ENCODE measurements around the gene PACS1. TPM values are rescaled to one million over a fixed set of nuclear protein-coding genes. Genes with fewer than 3 reads are reported as not detected.

PACS1 gene
- total RNA-seq, 1 donor from 2014 or later, result 50.8 TPM

DNA sequence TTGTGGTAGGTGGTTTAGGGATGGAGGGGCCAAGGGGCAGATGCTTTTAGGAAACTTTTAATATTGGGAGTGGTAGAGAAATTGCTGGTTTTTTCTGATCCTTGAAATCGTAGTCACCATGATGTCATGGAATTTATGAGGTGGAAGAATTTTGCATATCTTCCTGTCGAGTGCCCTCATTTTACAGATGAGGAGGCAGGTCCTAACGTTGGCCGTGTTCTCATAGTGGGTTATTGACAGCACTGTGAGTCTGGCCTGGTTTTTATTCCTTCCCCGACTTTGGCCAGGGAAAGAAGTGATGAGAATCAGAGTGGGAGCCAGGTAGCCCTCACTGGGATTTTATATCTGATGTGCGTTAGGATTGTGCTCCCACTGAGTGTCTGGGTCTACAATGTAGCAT lies 8.8 kb upstream of the PACS1 start:
- intact Hi-C loops (cut with DNase I), result no loop called here
- Histone ChIP-seq H3K4me3 (no peak overlapping the region), H3K27me3 (ENCODE audit: low read depth) (no peaks in the 10 kb centered on the region), H3K4me1 (no peaks in the 10 kb centered on the region), H3K36me3 (peaks cover 100% of the 10 kb centered on the region), H3K27ac (no peak overlapping the region), H3K9me3 (no peaks in the 10 kb centered on the region)
- DNase-seq (no peak), ATAC-seq (no peak)
- TF ChIP-seq, protein P1, sequence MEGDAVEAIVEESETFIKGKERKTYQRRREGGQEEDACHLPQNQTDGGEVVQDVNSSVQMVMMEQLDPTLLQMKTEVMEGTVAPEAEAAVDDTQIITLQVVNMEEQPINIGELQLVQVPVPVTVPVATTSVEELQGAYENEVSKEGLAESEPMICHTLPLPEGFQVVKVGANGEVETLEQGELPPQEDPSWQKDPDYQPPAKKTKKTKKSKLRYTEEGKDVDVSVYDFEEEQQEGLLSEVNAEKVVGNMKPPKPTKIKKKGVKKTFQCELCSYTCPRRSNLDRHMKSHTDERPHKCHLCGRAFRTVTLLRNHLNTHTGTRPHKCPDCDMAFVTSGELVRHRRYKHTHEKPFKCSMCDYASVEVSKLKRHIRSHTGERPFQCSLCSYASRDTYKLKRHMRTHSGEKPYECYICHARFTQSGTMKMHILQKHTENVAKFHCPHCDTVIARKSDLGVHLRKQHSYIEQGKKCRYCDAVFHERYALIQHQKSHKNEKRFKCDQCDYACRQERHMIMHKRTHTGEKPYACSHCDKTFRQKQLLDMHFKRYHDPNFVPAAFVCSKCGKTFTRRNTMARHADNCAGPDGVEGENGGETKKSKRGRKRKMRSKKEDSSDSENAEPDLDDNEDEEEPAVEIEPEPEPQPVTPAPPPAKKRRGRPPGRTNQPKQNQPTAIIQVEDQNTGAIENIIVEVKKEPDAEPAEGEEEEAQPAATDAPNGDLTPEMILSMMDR (IDR thresholded peaks at IDR 0.05), result no peak

DNA sequence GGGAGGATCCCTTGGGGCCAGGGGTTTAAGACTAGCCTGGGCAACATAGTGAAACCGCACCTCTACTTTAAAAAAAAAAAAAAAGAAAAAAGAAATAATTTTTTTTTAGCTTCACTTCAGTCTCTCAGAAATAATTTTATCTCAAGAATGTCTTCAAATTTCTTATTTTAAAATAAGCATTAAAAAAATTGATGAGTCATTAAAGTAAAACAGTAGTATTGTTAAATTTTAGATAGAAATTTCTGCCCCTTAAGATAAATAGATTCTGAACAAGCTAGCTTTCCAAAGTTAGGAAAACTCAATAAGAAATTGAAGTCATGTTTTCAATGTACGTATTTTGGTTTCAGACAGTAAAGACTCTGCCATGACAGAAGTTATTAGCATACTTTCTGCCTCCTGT lies 7.7 kb upstream of the PACS1 start:
- intact Hi-C loops (cut with DNase I), result no loop called here
- no peak overlapping the region for H3K27ac ChIP-seq
- peaks cover 100% of the 10 kb centered on the region for H3K36me3 ChIP-seq
- ATAC-seq, result no peak
- TF ChIP-seq, protein P1 (IDR thresholded peaks at IDR 0.05), result no peak
- no peak overlapping the region for H3K4me3 ChIP-seq
- H3K9me3 ChIP-seq, result no peaks in the 10 kb centered on the region
- no peak for DNase-seq
- no peaks in the 10 kb centered on the region for H3K27me3 ChIP-seq (ENCODE audit: low read depth)
- peaks cover 4% of the 10 kb centered on the region for H3K4me1 ChIP-seq

DNA sequence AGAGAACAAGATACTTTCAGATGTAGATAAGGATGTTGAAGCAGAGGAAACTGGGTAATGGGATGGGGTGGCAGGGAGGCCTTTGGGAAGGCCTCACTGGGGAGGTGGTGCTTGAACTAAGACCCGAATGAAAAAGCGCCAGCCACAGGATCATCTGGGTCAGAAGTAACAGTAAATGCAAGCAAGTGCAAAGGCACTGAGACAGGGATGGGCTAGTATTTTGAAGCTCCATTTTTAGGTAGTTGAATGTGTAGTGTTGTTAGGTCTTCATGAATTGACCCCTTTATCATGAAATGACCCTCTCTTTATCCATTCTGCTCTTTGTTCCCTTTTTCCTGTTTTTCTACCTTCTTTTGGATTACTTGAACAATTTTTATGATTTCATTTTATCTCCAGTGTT lies 6.2 kb upstream of the PACS1 start:
- DNase-seq, result no peak
- Histone ChIP-seq H3K36me3 (peaks cover 100% of the 10 kb centered on the region), H3K4me3 (no peak overlapping the region), H3K4me1 (peaks cover 18% of the 10 kb centered on the region), H3K9me3 (no peaks in the 10 kb centered on the region), H3K27me3 (ENCODE audit: low read depth) (no peaks in the 10 kb centered on the region), H3K27ac (no peak overlapping the region)
- ATAC-seq, result no peak
- intact Hi-C loops (cut with DNase I), result no loop called here
- TF ChIP-seq, protein P1 (IDR thresholded peaks at IDR 0.05), result no peak

DNA sequence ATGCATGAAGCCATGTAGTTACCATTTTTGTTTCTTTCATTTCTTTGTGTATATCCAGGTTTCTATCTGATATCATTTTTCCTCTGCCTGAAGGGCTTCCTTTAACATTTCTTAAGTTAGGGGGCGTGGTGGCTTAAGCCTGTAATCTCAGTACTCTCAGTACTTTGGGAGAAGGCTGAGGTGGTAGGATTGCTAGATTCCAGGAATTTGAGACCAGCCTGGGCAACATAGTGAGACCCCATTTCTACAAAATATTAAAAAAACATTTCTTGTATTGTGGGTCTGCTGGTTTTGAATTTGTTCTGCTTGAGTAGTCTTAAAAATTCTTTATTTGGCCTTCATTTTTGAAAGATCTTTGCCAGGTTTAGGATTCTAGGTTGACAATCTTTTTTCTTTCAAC lies 5.5 kb upstream of the PACS1 start:
- no peaks in the 10 kb centered on the region for H3K9me3 ChIP-seq
- H3K27ac ChIP-seq, result no peak overlapping the region
- peaks cover 96% of the 10 kb centered on the region for H3K36me3 ChIP-seq
- ATAC-seq, result no peak
- H3K27me3 ChIP-seq (ENCODE audit: low read depth), result no peaks in the 10 kb centered on the region
- DNase-seq, result no peak
- no peak overlapping the region for H3K4me3 ChIP-seq
- peaks cover 25% of the 10 kb centered on the region for H3K4me1 ChIP-seq
- TF ChIP-seq, protein P1 (IDR thresholded peaks at IDR 0.05), result no peak
- intact Hi-C loops (cut with DNase I), result no loop called here

DNA sequence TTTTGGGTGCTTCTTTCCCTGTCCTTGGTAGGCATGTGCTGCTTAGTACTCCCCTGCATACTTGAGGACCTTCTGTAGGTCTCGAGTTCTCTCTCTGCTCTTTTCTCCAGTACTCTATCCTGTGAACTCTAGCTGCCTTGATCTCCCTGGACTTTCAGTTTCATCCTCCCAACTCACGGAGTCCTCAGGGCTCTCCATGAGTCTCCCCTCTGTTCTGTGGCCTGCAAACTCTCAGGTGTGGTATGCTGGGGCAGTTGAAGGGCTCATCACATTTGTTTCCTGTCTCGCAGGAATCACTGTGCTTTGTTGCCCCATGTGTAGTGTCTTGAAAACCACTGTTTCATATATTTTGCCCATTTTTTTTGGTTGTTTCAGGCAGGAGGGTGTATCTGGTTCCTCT lies 3.3 kb upstream of the PACS1 start:
- Histone ChIP-seq H3K4me3 (no peak overlapping the region), H3K27me3 (ENCODE audit: low read depth) (no peaks in the 10 kb centered on the region), H3K4me1 (peaks cover 34% of the 10 kb centered on the region), H3K27ac (no peak overlapping the region), H3K9me3 (no peaks in the 10 kb centered on the region), H3K36me3 (peaks cover 74% of the 10 kb centered on the region)
- no peak for DNase-seq
- intact Hi-C loops (cut with DNase I), result no loop called here
- TF ChIP-seq, protein P1 (IDR thresholded peaks at IDR 0.05), result no peak
- no peak for ATAC-seq

DNA sequence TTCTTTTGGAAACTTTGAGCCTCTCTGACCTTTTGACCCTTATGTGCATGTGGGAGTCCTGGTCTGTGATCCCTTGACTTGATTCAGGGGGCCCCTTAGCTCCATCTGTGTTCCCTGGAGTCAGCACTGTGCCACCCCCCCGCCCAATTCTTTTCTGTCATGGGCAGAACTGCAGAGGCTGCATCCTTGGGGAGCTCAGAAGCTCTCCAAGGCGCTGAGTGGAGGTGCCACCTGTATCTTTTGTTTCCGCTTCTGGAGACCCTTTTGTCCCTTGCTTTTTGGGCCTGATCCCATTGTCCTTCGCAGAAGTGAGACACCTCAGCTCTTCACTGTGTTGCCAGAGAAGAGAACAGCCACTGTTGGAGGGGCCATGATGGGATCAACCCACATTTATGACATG lies 2.4 kb upstream of the PACS1 start:
- intact Hi-C loops (cut with DNase I), result no loop called here
- Histone ChIP-seq H3K4me1 (peaks cover 40% of the 10 kb centered on the region), H3K36me3 (peaks cover 69% of the 10 kb centered on the region), H3K4me3 (no peak overlapping the region), H3K9me3 (no peaks in the 10 kb centered on the region), H3K27ac (no peak overlapping the region), H3K27me3 (ENCODE audit: low read depth) (no peaks in the 10 kb centered on the region)
- ATAC-seq (no peak), DNase-seq (no peak)
- TF ChIP-seq, protein P1 (IDR thresholded peaks at IDR 0.05), result no peak
